GM12878 (cell line): ENCODE data around the gene BTNL9. TPM values are rescaled to one million over a fixed set of nuclear protein-coding genes. Genes with fewer than 3 reads are reported as not detected.
"Not testable (repeated sequence)": the region's sequence is repeated elsewhere in the genome, so short reads cannot be mapped to it uniquely, and the experiment has no call there.

Experiments used
- ATAC-seq: fragments of 200-7000 bp; cut with Tn5 transposase; 3 replicates; pipeline ENCODE4 v1.9.1; 2020; ENCODE audit warnings: mild to moderate bottlenecking, moderate library complexity
- BruUV-seq: library from RNA; stranded (reverse); fragments of 400-500 nt; replicated peaks from 2 replicates; lab custom pipeline; 2021; lab: Mats Ljungman, UMichigan
- CTCF ChIA-PET: fragments of 300-600 bp; sonication (Branson Sonifier 250); formaldehyde crosslinking; extraction: SDS; loops from one replicate; lab custom pipeline; 2021; ENCODE audit warnings: inconsistent platforms; lab: Yijun Ruan, JAX
- POLR2A ChIA-PET: fragments of 350-600 bp; formaldehyde crosslinking; extraction: SDS; loops from one replicate; lab custom pipeline; 2021; ENCODE audit warnings: inconsistent platforms; lab: Charles Lee
- RAD21 ChIA-PET: fragments of 300-600 bp; sonication (Branson Sonifier 250); formaldehyde crosslinking; loops from one replicate; lab custom pipeline; 2023; ENCODE audit warnings: antibody characterized with exemption; ENCODE audit not compliant: unreplicated experiment; lab: Charles Lee
- SMC1A ChIA-PET: fragments of 300-600 bp; sonication (Branson Sonifier 250); formaldehyde crosslinking; loops from one replicate; lab custom pipeline; 2023; ENCODE audit not compliant: unreplicated experiment, uncharacterized antibody; lab: Charles Lee
- DNase-seq: peaks from one replicate; pipeline ENCODE4 v3.0.0-alpha.2; 2011; ENCODE audit warnings: low read depth, low spot score
- FAIRE-seq: peaks from 3 replicates; lab custom pipeline; 2011; peaks lifted over from hg19 to GRCh38; lab: Jason Lieb, UNC
- H2AFZ ChIP-seq: 2 replicates; pipeline ENCODE4 v1.6.0; 2011; ENCODE audit warnings: low read depth, low read length, control low read depth; ENCODE audit not compliant: control insufficient read depth
- H3K27ac ChIP-seq: 2 replicates; pipeline ENCODE4 v1.5.1; 2011; ENCODE audit warnings: control low read depth; ENCODE audit not compliant: control insufficient read depth, insufficient read depth
- H3K27me3 ChIP-seq, 2 experiments: replicated peaks in 1 of 2; 2 replicates each; pipeline versions ENCODE4 v1.6.0 to v1.6.1; 2011; ENCODE audit warnings: low read length in 1 of 2; ENCODE audit not compliant: control insufficient read depth in 2 of 2, insufficient read depth in 2 of 2
- H3K36me3 ChIP-seq, 2 experiments: 2 replicates each; pipeline ENCODE4 v1.5.1; 2011; ENCODE audit warnings: low read length in 1 of 2; ENCODE audit not compliant: control insufficient read depth in 2 of 2, insufficient read depth in 2 of 2
- H3K4me1 ChIP-seq: 2 replicates; pipeline ENCODE4 v1.6.1; 2011; ENCODE audit warnings: mild to moderate bottlenecking, low read length, moderate library complexity, mixed read lengths; ENCODE audit not compliant: control insufficient read depth, insufficient read depth
- H3K4me2 ChIP-seq: 2 replicates; pipeline ENCODE4 v1.6.0; 2011; ENCODE audit warnings: control low read depth; ENCODE audit not compliant: control insufficient read depth, insufficient read depth
- H3K4me3 ChIP-seq: fragments of 200-600 bp; sonication (generic); 2 replicates; pipeline ENCODE4 v1.5.1; 2016
- H3K79me2 ChIP-seq: 2 replicates; pipeline ENCODE4 v1.6.0; 2011; ENCODE audit warnings: low read length; ENCODE audit not compliant: control insufficient read depth, insufficient read depth
- H3K9ac ChIP-seq: 2 replicates; pipeline ENCODE4 v1.8.0; 2011; ENCODE audit warnings: low read length, control low read depth, mixed read lengths; ENCODE audit not compliant: control insufficient read depth, insufficient read depth
- H3K9me3 ChIP-seq: replicated peaks from 3 replicates; pipeline ENCODE4 v1.5.1; 2011; ENCODE audit warnings: mild to moderate bottlenecking, low read length; ENCODE audit not compliant: control insufficient read depth, insufficient read depth
- H4K20me1 ChIP-seq: 2 replicates; pipeline ENCODE4 v1.6.0; 2011; ENCODE audit not compliant: control insufficient read depth, insufficient read depth
- WGBS: methylation state at CpG from one replicate; pipeline ENCODE4 v1.1.6; 2016; ENCODE audit warnings: low lambda C conversion rate; ENCODE audit not compliant: insufficient replicate concordance, insufficient coverage; ENCODE audit errors: missing lambda C conversion rate; 5-methylcytosine and 5-hydroxymethylcytosine counted together
- in situ Hi-C: fragments of 300-500 bp; cut with MboI; formaldehyde crosslinking; loops from 9 replicates; pipeline ENCODE4 v1.14.3; 2018; ENCODE audit warnings: mixed read lengths
- intact Hi-C: fragments of 100-400 bp; cut with micrococcal nuclease; formaldehyde crosslinking; loops from one replicate; pipeline ENCODE4 v1.14.2; 2022; ENCODE audit not compliant: unreplicated experiment
- polyA plus RNA-seq, 11 experiments: library from polyadenylated mRNA; depleted of rRNA in 4 of 11; unstranded in 6 of 11; stranded (reverse) in 5 of 11; fragments of >200 nt; fragmentation: Nextera tagmentation in 4 of 11; fragmentation: Illumina TruSeq in 1 of 11; extraction: Ambion mirVana in 4 of 11; extraction: Trizol in 1 of 11; gene quantifications; 1 replicate in 1 of 11; 2 replicates in 10 of 11; pipeline versions ENCODE4 v1.2.1 to v1.2.3, GENCODE V29; 2011 to 2016; ENCODE audit warnings: inconsistent platforms in 2 of 11, missing spikeins in 2 of 11, low read depth in 1 of 11
- total RNA-seq, 4 experiments: library from RNA; depleted of rRNA in 3 of 4; stranded (reverse); fragments of >200 nt in 3 of 4; fragmentation: Illumina TruSeq in 1 of 4; extraction: Trizol in 1 of 4; gene quantifications; 2 replicates each; pipeline versions ENCODE4 v1.2.1 to v1.2.3, GENCODE V29; 2013 to 2021

Gene BTNL9
- total and polyA plus RNA-seq, 10 of the 15 experiments (the other 5 are each of a cell fraction or from before 2014, with no cell fraction given): 0.01 to 16.5 (median 0.06) TPM; not detected in 5

- CTCF ChIA-PET, POLR2A ChIA-PET: not testable (repeated sequence)
Measured at GRCh38 chr5:181101030-181101641, 61.1 kb downstream of the BTNL9 start.

GRCh38 chr5:181101930-181102674 lies 62.0 kb downstream of the BTNL9 start:
- in situ Hi-C loops, H3K27me3 ChIP-seq, SMC1A ChIA-PET, BruUV-seq, H3K9me3 ChIP-seq, H3K36me3 ChIP-seq, POLR2A ChIA-PET, H3K9ac ChIP-seq, H4K20me1 ChIP-seq, H3K27ac ChIP-seq, CTCF ChIA-PET, H2AFZ ChIP-seq, H3K4me3 ChIP-seq, RAD21 ChIA-PET, H3K4me2 ChIP-seq, H3K79me2 ChIP-seq, H3K4me1 ChIP-seq, DNase-seq: not testable (repeated sequence)
- ATAC-seq (peak; percentile 61), FAIRE-seq (peak; percentile 78)
- intact Hi-C loops: loop anchor here (10.0 kb wide), 1 partner anchor 53 kb away; no protein-coding TSS in a partner anchor
- no CpG with 5 or more reads among the region's 30 CpGs for WGBS

More at GRCh38 chr5:181101030-181101641, 61.1 kb downstream of the BTNL9 start:
- H3K9me3 ChIP-seq, DNase-seq, H3K27me3 ChIP-seq, H3K36me3 ChIP-seq, H3K79me2 ChIP-seq, H2AFZ ChIP-seq, H3K27ac ChIP-seq, SMC1A ChIA-PET, H4K20me1 ChIP-seq, H3K9ac ChIP-seq, H3K4me1 ChIP-seq, ATAC-seq, RAD21 ChIA-PET, BruUV-seq, FAIRE-seq, H3K4me3 ChIP-seq, H3K4me2 ChIP-seq, in situ Hi-C loops: not testable (repeated sequence)
- no CpG with 5 or more reads among the region's 54 CpGs for WGBS
- intact Hi-C loops: loop anchor here (10.0 kb wide), 1 partner anchor 54 kb away; no protein-coding TSS in a partner anchor
